ENCODE measurements around the gene MAP4K5. TPM values are rescaled to one million over a fixed set of nuclear protein-coding genes. Genes with fewer than 3 reads are reported as not detected.

The MAP4K5 gene
- total and polyA plus RNA-seq, 2 of the 4 experiments (the other 2 are of a cell fraction), result 33.1 to 46.1 TPM

- no peak overlapping the region for H2BK20ac ChIP-seq (ENCODE audit: low read depth, low read length)
- no peak overlapping the region for H2BK15ac ChIP-seq (ENCODE audit: low read depth, low read length)
- H4K5ac ChIP-seq (ENCODE audit: low read depth, low read length), result no peak overlapping the region
- no peak overlapping the region for H4K8ac ChIP-seq (ENCODE audit: low read depth in 2 of 2, low read length in 2 of 2)
- dilution Hi-C loops (cut with HindIII; ENCODE audit: low sequenced_read_pairs, unreplicated experiment) (no loop called here), in situ Hi-C loops (cut with MboI; ENCODE audit: low sequenced_read_pairs) (no loop called here), intact Hi-C loops (cut with micrococcal nuclease) (no loop called here)
- ATAC-seq (ENCODE audit: low read depth) (no peak), DNase-seq (no peak)
- H2AFZ ChIP-seq (replicated peaks; ENCODE audit: low read length, poor library complexity), result no peak overlapping the region
- H3K79me1 ChIP-seq (ENCODE audit: low read depth in 1 of 2, low read length in 2 of 2), result peaks cover 0 to 9% of the 10 kb centered on the region in 2 experiments; a peak in 1 of 4 replicates
- no peaks in the 10 kb centered on the region for H4K20me1 ChIP-seq (ENCODE audit: insufficient read depth, low read length)
- no peaks in the 10 kb centered on the region for H3K27me3 ChIP-seq (ENCODE audit: control insufficient read depth, insufficient read depth, low read length)
- H3K27ac ChIP-seq (ENCODE audit: insufficient read depth, low read length), result no peak overlapping the region
- no peak overlapping the region for H2BK5ac ChIP-seq (ENCODE audit: low read depth, low read length, poor library complexity, severe bottlenecking)
- no peak overlapping the region for H3K4me2 ChIP-seq (ENCODE audit: low read depth, low read length)
- H2AK9ac ChIP-seq (replicated peaks; ENCODE audit: low read depth, low read length, poor library complexity), result no peak overlapping the region
- no peak overlapping the region for H3K4me3 ChIP-seq (ENCODE audit: insufficient read depth, low read depth, low read length)
- no peak overlapping the region for H4K91ac ChIP-seq (ENCODE audit: insufficient read depth, low read depth, low read length)
- no peak overlapping the region for H3K56ac ChIP-seq (ENCODE audit: extremely low read depth, insufficient read depth, low read length)
- H3K4me1 ChIP-seq (ENCODE audit: control insufficient read depth, insufficient read depth, low read length), result no peaks in the 10 kb centered on the region
- no peaks in the 10 kb centered on the region; the same call in 1 of the 2 replicates for H3K36me3 ChIP-seq (ENCODE audit: control insufficient read depth, insufficient read depth, low read length)
- BruUV-seq (replicated peaks), result no TSS peak
- H3K18ac ChIP-seq (ENCODE audit: low read depth, low read length), result no peak overlapping the region
- no peak overlapping the region for H3K14ac ChIP-seq (replicated peaks; ENCODE audit: low read depth, low read length)
- H2BK120ac ChIP-seq (ENCODE audit: low read depth, low read length), result no peak overlapping the region
- H3K9me3 ChIP-seq (ENCODE audit: control insufficient read depth, insufficient read depth, low read length), result no peaks in the 10 kb centered on the region
- TF ChIP-seq POLR2A (IDR thresholded peaks at IDR 0.05; ENCODE audit: low read depth, low read length) (no peak), CTCF (conservative IDR thresholded peaks at IDR 0.05; ENCODE audit: low read depth, low read length) (no peak), RAD21 (IDR thresholded peaks at IDR 0.05; ENCODE audit: low read length) (no peak), CEBPB (IDR thresholded peaks at IDR 0.05; ENCODE audit: low read depth, low read length) (no peak), ELK1 (IDR thresholded peaks at IDR 0.05; ENCODE audit: borderline replicate concordance, low read depth, low read length) (no peak), CHD1 (IDR thresholded peaks at IDR 0.05; ENCODE audit: low read depth, low read length) (no peak), NFE2L2 (IDR thresholded peaks at IDR 0.05; ENCODE audit: low read depth, low read length) (no peak), FOS (IDR thresholded peaks at IDR 0.05; ENCODE audit: low read depth, low read length) (no peak), MAFK (IDR thresholded peaks at IDR 0.05; ENCODE audit: low read depth, low read length) (no peak), BHLHE40 (IDR thresholded peaks at IDR 0.05; ENCODE audit: low read depth, low read length) (no peak), SMC3 (IDR thresholded peaks at IDR 0.05; ENCODE audit: low read depth, low read length) (no peak), MAZ (IDR thresholded peaks at IDR 0.05; ENCODE audit: borderline replicate concordance, low read depth, low read length) (no peak), MXI1 (IDR thresholded peaks at IDR 0.05; ENCODE audit: borderline replicate concordance, low read depth, low read length) (no peak), RCOR1 (IDR thresholded peaks at IDR 0.05; ENCODE audit: insufficient replicate concordance, low read length) (no peak), RFX5 (IDR thresholded peaks at IDR 0.05; ENCODE audit: low read depth, low read length) (no peak), USF2 (IDR thresholded peaks at IDR 0.05; ENCODE audit: low read depth, low read length) (no peak)
- ChIA-PET POLR2A (ENCODE audit: unreplicated experiment) (no interaction called here), CTCF (no interaction called here)
- H2AK5ac ChIP-seq (ENCODE audit: low read depth, low read length), result no peak overlapping the region
- H3K23ac ChIP-seq (ENCODE audit: low read depth, low read length), result no peak overlapping the region
- WGBS, 2 experiments (ENCODE audit: extremely low coverage in 2 of 2, insufficient read length in 1 of 2), result 97% methylated on average over 4 of the region's 9 CpGs; no CpG with 5 or more reads in 1 of the 2 experiments
- H3K4ac ChIP-seq (ENCODE audit: low read depth, low read length), result no peak overlapping the region
- peaks cover 5% of the 10 kb centered on the region; the same call in 1 of the 2 replicates for H3K9me1 ChIP-seq (ENCODE audit: insufficient read depth, low read length)
- no peak overlapping the region for H3K9ac ChIP-seq (ENCODE audit: low read depth, low read length)
Observed at GRCh38 chr14:50388256-50388931, 144.0 kb downstream of the MAP4K5 start.

Data from IMR-90 (cell line).